ENCODE measurements around the gene FAM168A.

The FAM168A gene

DNA sequence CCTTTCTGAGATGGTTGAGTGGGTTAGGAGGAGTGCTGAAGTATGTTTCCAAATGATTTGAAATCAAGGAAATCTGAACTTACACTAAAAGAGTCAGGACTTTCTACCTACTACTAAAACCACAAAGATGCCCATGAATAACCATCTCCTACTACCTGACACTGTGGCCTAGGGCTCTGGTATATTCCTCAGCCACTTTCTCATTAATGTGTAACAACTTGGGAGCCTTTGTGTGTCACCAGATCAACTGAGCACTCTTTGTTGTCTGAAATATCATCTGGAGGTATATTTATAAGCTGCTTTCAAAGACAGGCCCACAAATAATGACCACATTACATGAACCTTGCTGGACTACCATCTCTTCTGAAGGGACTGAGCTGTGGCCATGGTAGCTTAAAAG is 177.8 kb downstream of the FAM168A start:
- DNase-seq, result no peak

DNA sequence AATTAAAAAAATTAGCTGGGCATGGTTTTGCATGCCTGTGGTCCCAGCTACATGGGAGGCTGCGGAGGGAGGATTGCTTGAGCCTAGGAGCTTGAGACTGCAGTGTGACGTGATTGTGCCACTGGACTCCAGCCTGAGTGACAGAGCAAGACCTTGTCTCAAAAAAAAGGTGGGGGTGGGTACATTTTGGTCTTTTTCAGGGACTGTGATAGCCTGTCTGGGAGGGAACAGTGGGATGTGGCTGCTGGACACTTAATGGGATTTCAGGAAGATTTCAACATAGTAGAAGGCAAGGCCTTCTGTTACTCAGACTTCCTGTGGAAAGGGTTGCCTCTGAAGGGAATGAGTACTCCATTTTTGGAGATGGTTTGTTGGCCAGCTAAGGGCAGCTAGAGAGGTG is 181.1 kb downstream of the FAM168A start:
- DNase-seq, result no peak

DNA sequence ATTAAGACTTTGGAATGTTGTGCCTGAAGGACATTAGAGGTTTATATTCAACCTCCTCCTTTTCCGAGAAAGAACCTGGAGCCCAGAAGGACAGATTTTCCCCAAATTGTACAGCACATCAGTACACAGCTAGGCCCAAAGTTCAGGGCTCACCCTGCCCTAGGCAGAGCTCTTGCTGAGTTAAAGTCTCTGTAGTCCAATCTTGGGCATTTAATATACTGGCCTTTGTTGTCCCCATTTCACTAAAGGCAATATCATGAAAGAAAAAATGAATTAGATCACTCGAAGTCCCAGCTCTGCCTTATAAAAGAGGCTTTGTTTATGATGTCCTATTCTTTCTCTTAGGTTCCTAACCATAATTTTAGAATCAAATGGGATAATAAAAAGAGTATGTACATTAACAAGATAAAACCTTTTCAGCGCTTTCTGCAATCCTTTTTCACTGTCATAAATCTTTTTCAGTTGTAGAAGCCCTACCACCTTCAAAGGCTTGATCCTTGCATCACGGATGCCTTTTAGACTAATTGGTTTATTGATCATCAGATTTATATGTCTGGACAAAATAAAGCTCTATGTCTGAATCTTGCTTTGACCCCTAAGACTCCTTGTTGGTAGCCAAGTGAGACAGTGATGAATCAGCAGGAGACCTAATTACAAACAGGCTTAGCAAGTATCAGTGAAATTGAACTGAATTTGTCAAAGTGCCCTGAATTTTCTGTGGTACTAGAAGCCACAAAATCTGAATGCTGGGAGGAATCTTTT is 181.9 kb downstream of the FAM168A start:
- DNase-seq, result no peak

DNA sequence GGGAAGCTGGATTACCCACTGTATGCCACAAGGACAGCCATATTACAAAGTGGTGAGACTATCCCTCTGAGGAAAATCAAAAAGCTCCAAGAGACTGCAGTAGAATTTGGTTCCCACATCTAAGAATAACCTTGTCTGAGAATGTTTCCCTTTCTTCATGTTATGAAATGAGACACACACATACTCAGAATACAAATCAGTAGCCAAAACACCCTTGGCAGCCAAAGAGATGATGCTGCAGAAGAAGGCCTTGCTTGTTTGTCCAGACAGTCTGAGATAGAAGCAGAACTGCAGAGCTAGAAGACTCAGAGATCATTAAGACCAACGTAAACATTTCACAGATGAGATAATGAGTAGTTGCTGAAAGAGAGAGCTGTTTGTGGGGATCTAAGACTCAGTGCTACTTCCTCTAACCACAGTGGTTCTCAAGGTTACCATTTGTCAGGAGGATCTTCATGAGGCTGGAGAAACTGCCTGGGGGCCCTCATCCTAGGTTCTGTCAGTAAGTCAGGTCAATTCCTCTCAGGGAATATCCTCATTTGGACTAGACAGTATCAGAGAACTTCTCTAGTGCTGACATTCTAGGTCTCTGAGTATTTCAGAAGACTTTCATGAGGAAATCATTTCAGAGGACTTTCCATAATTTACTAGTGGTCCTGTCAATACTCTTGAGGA is 182.8 kb downstream of the FAM168A start:
- DNase-seq, result no peak

DNA sequence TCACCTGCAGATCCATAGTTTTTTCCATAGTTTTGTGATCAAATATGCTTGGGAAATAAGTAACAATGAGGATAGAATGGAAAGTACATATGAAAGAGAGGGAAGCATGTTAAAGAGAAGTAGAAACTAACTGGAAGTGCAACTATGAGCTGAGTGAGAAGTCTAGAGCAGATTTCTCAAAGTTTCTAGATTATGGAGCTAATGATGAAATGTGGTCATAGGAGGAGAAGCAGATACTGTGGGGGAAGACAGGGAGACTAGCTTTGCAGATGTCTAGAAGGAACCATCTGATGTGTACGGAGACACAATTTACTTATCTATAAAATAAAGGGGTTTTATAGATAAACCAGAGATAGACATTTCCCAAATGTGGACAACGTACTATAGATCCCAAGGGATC is 184.7 kb downstream of the FAM168A start:
- no peak for DNase-seq

DNA sequence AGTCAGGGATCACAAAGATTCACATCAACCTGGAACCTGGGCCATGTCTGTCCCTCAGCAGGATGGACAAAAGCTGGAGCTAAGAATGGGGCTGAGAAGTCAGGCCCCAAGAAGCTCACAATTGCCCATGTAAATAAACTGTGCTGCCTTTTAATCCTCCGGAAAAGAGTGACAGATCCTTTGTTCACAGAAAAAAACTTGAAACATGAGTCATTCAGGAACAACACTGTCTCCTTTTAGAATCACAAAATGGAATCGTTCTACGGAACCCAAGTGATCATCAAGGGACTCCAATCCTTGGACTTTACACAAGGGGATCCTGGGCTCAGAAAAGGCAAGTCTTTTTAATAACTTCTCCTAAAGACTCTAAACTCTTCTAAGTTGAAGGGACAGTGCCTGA is 185.6 kb downstream of the FAM168A start:
- no peak for DNase-seq

DNA sequence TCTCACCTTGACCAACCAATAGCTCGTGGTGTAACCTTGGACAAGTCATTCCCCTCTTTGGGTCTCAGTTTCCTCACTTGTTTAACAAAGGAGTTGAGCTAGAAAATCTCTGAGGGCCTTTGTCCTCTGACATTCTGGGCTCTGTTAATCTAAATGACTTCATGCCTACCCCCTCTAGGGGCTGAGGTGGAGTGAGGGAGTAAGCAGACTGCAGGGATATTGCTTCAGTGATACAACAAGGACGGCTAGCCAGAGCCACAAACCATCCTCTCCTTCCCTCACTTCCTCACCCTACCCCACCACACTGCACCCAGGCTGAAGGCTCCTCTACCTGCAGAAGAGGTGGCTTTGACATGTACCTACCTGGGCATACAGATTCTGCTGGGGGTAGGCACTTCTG is 186.9 kb downstream of the FAM168A start:
- no peak for DNase-seq

DNA sequence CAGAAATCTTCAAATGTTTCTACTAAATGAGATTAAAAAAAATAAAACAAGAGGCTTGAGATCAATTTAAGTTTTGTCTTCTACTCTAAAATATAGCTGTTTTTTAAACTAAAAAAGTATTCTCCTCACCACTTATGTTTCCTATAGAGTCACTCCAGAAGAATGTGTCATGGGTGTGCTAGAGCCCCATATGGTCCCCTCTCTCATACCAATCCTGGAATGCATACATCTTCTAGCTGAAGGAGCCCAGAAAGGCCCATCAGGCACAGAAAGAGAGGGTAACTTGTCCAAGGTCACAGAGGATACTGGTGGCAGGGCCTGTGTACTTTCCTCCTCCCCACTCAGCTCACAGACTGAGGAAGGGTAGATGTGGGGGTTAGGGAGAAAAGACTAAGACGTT is 187.3 kb downstream of the FAM168A start:
- DNase-seq, result no peak

DNA sequence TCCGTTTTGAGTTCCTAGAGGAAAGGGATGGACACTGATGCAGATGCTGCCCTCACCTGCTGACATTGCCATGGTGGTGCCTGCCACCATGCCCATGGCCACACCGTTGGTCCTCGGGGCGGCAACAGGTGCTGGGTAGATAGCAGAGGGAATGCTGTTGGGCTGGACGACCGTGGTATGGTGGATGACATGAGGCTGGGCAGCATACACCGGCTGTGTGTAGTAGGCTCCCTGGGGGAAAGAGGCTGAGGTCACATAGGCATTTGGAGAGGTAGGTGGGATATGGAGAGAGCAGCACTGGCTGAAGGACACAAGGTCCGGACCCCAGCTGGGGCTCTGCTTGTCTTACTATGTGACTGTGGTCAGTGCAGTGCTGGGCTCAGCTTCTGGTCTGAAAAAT is 188.5 kb downstream of the FAM168A start:
- no peak for DNase-seq

DNA sequence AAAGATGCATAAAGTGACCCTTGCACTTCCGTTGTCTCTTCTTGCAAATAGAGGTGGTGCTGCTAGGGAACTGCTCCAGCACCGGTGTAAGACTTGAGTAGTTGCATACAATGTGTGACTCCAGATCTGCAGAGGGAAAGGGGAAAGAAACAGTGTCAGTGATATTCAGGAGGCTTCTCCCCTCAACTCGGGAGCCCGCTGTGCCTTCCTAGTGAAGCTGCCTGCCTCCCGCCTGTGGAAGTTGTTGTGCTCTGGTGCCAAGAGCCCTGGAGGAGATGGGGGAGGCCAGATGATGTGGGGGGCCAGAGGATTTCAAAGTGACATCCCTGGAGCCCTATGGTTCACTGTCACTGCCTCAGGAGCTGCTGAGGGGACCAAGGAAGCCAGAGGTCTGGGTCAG is 191.3 kb downstream of the FAM168A start:
- peak; percentile 12 for DNase-seq

DNA sequence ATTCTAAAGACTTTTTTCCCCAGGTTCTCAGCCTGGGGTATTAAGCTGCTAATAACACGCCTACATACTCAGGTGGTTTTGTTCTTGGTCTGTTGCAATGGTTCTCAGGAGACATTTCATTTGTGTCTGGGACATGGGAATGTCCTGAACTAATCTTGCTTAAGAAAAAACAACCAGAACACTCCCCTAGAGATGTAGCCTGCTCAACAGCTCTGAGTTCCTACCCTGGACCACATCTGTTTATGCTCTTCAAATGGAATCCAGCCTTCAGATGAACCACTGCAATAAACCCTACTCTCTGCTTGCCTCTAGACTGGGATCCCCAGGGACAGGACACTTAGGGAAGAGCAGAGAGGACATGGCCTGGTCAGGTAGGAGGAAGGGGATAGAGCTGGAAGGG is 191.8 kb downstream of the FAM168A start:
- DNase-seq, result no peak

DNA sequence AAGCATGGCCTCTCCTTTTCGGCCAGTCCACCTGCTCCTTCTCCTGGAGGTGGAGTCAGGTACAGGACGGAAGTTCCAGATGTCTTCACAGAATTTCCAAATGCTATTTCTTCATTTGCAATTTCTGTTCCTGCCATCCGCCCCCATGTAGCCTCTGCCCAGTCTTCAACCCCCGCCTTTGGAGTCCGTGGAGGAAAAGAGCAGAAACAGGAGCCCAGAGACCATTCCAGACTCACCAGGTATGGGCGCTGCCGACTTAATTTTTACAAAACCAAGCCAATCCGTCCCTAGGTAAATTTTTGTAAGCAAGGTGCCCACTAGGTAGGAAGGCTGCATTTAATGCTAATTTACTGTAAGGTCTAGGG is 192.8 kb downstream of the FAM168A start:
- peak; percentile 19 for DNase-seq

DNA sequence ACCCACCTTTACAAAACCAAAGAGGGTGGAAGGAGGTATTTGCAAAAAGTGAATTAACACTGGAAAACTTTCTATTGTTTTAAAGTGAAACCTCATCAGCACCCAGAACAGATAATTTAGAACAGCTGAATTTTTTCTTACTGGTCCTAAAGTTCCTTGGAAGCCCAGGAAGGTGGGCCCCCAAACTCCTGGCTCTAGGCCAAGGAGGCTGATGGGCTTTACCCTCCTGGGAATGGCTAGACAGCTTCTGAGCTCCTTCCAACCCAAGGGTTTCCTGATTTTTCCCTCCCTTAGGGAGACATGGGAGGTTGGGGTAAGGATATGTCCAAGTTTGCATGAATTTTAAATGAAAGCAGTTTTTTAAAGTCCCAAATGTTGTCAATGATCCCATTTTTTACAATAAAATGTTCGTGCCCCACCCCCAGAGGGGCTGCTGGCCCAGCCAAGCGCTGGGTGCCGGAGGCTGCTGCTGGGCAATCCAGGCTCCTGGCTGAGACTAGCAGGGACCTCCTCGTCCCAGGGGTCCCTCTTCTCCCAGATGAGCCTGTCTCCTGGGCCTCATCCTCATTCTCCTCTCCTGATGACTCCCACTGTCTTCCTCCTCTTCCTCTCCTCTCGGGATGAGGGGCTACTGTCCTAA is 193.3 kb downstream of the FAM168A start:
- peak; percentile 20 for DNase-seq

DNA sequence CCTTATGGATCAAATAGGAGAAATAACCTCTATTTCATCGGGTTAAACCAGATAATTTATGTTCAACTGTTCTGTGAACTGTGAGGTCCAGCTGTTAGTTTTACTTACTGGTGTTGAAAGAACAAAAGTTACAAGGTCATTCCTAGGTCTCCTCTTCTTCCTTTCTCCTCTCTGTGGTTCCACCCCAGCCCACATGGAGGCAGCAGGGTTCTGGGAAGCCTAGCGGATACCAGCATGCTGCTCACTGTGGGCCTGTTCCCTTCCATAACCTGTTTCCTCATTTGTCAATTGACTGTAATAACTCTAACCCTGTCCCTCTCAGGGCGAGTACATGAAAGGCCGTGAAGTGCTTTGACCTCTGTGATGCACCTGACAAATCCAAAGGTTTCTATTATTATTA is 193.9 kb downstream of the FAM168A start:
- peak; percentile 62 for DNase-seq

DNA sequence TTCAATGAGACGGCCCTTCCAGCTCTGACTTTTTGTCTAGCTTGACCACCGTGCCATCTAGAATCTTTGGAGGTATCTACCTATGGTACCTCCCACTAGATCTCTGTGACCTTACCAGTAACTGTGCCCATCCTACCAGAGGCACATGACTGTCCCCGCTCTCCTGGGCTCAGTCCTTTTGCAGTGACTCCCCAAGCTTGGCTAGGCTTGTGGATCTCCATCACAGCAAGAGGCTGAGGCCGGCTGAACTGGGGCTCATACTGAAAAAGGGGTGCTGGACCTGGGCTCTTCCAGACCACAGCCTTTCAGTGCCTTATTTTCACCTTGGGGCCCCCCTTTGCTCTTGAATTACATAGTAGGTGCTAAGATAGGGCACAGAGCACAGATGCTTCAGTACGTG is 194.4 kb downstream of the FAM168A start:
- DNase-seq, result peak; percentile 26

DNA sequence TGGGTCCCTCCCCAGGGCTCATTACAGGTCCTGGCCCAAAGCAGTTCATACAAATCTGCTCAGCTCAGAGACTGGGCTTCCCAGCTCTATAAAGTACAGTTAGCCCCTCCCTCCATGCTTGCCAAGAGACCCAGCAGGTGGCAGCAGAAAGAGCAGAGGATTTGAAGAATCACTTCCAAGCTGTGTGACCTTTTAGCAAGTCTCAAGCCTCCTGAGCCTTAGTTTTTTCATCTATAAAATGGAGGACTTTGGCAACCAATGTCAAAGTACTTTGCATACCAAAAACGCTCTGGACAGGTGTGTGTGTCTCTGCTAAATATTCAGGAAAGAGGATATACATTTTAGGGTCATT is 195.1 kb downstream of the FAM168A start:
- peak; percentile 28 for DNase-seq

DNA sequence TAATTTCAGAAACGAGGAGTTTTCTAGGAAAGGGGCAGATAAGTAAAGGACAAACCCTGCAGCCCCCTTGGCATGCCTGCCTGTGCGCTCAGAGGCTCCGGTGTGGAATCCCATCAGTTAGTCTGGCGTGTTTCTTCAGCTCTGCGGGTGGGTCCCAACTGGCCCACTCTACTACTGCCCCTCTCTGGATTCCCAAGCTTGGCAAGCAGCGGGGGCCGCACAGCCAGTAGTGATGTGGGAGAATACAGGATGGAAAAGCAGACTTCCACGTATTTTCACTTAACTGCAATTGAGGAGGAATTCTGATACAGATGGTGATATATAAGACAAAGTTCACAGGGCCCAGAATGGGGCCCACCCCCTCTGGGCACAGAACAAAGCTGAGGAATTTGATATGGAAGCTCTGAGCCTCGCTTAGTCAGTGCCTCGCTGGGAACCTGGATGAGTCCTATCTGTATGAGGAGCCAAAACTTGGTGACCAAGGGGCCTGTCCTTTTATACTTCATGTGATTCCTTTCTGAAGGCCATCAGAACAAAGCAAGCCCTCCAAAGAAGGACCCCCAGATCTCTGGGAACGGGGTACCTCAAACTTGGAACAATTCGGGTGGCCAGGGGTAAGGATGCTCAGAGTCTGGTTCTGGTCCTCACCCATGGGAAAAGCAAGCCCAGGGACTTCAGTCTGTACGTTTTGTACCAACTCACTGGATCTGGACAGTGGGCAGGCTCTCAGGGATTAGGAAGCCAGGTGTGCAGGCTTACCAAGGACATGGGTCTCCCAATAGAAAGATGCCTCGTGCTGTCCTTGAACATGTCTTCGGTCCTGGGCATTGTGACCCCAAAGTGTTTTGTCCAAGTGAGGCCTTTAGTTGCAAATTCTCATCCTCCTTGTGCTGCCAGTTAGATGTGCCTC is 195.7 kb downstream of the FAM168A start:
- peak; percentile 18 for DNase-seq

DNA sequence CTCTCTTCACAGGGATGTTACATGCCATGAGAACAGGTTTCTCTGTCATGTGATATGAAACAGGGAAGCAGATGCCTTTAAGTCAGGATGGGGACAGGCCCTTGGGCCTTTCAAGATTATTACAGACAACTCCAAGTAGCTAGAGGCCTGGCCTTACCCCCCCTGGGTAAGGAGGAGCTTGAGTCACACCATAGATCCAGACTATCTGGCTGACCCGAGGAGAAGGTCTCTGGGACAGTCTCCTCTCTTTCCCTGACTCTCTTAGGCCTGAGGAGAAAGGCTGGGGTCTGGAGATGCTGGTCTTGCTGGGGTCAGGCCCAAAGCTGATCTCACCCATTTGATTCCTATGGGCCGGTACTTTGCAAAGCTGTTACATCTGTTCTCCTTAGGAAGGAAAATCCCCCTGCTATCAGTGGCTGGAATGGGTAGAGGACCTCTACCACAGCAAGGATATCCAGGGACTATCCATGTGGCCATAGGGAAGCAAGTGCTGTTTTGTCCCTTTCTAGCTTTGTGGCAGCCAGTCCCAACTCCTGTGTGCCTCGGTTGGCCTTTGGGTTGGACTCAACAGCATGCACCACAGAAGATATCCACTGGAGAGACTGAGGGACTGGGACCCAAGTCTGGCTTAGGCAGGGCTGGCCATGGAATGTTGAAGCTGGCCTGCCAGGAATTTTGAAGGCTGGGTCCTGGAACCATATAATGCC is 196.5 kb downstream of the FAM168A start:
- DNase-seq, result peak; percentile 15

DNA sequence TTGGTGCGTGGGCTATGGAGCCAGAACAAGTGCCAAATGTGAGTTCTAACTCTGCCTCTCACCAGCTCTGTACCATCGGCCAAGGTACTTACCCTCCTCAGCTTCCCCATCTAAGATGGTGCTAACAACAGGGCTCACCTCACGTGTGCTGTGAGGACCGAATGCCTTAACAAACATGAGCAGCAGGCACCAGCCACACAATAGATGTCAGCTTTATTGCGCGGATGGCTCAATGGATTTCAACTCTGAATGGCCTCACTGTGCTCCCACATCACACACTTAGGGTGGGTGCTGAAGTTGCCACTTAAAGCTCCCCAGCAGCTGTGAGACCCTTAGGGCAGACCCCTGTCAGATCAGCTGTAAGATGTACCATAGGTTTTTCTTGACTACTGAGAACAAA is 197.6 kb downstream of the FAM168A start:
- peak; percentile 16 for DNase-seq

DNA sequence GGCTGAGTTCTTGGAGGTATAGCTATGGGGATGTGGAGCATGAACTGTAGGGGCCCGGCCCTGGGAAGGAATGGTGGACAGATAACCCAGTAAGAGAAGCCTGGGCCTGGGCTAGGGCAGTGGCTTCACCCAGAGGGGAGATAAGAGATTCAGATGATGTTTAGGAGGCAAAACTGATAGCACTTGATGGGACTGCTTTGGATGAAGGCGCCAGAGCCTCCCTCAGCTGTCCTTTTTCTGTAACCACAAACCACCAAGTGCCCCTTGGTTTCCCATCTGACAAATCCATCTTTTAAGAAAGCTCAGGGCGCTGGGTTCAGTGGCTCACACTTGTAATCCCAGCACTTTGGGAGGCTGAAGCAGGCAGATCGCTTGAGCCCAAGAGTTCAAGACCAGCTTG is 198.3 kb downstream of the FAM168A start:
- peak; percentile 8 for DNase-seq

DNA sequence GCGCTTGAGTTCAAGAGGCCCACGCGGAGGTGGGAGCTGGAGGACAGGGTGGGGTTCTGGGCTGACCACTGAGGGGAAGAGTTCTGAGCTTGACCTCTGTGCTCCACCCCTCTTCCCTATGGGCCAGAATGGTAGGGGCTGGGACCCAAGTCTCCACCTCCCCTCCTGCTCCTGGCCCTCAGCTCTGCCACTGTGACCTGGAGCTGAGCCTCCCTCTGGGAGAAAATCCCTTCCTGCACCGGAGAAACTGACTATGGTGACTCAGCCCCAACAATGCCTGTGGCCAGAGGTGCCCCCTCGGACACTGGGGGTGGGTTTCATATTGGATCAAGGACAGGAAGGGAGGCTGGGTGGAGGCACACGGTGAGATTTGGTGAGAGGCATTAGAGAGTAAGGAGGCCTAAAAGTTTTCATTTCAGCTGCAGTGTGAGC is 198.7 kb downstream of the FAM168A start:
- peak; percentile 27 for DNase-seq

DNA sequence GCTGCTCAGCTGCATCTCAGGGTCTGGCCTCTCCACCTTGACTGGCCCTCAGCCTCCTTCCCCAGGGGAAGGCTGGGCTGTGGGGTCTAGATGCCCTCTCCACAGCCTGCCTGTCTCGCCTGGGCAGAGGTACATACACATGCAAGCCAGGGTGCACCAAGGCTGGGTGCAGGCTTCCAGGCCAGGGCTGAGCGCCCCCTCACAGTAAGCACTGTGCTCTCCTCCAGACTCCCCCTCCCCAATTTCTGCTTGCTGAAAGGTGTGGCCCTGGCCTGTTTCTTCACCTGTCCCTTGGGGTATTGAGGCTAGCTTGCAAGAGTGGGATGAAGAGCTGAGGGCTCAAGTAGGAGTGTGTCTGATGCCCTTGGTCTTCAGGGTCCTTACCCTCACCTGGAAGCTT is 199.2 kb downstream of the FAM168A start:
- no peak for DNase-seq

DNA sequence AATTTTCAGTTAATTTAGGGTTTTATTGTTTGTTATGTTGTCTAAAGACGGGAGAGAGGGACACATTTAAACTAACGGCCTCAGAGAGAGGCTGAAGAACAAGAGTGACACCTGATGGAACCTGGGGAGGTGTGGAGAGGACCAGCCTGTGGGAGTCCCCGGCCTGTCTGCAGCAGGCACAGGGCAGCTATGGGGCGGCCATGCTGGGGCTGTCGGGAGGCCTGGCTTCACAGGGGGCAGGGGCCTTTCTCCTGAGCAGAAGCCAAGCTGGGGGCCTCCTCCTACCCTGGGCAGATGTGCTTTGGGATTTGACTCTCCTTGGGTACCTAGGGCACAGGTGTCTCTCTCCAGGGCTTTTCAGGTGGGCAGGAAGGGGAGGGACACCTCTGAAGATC is 199.8 kb downstream of the FAM168A start:
- peak; percentile 35 for DNase-seq
